Activated CD4-positive, alpha-beta T cell treated with anti-CD3 and anti-CD28 coated beads, Interleukin-2, amount 10 ng/mL, durations not matched to agents 7 days and 5 days (primary cell): ENCODE results near the gene TEX22. TPM values are rescaled to one million over a fixed set of nuclear protein-coding genes. Genes with fewer than 3 reads are reported as not detected.

Experiments
- CTCF ChIA-PET: fragments of 350-600 bp; sonication (Branson Sonifier 250); formaldehyde crosslinking; loops from one replicate; lab custom pipeline; 2021; ENCODE audit warnings: antibody characterized with exemption; lab: Charles Lee
- POLR2A ChIA-PET: fragments of 350-600 bp; sonication (Branson Sonifier 250); formaldehyde crosslinking; loops from one replicate; lab custom pipeline; 2021; ENCODE audit warnings: antibody characterized with exemption; lab: Charles Lee
- DNase-seq: peaks from one replicate; pipeline ENCODE4 v3.0.0-alpha.2; 2020
- H3K27ac Mint-ChIP-seq: one replicate; pipeline ENCODE4 v1.8.0; 2021; ENCODE audit warnings: mild to moderate bottlenecking, moderate library complexity, mixed read lengths
- H3K27me3 Mint-ChIP-seq: one replicate; pipeline ENCODE4 v1.8.0; 2021; ENCODE audit warnings: mixed read lengths
- H3K36me3 Mint-ChIP-seq: one replicate; pipeline ENCODE4 v1.8.0; 2021; ENCODE audit warnings: low read depth, mixed read lengths
- H3K4me1 Mint-ChIP-seq: one replicate; pipeline ENCODE4 v1.8.0; 2021; ENCODE audit warnings: mixed read lengths
- H3K4me3 Mint-ChIP-seq: one replicate; pipeline ENCODE4 v1.8.0; 2021; ENCODE audit warnings: mild to moderate bottlenecking, moderate library complexity, mixed read lengths
- H3K9me3 Mint-ChIP-seq: one replicate; pipeline ENCODE4 v1.8.0; 2021; ENCODE audit warnings: mixed read lengths
- total RNA-seq, 2 experiments: library from RNA; stranded (reverse); gene quantifications; one replicate each; pipeline ENCODE4 v1.2.3, GENCODE V29; 2021

TEX22 gene
- total RNA-seq, 2 experiments from 2014 or later: 2.8 to 3.9 TPM

DNA sequence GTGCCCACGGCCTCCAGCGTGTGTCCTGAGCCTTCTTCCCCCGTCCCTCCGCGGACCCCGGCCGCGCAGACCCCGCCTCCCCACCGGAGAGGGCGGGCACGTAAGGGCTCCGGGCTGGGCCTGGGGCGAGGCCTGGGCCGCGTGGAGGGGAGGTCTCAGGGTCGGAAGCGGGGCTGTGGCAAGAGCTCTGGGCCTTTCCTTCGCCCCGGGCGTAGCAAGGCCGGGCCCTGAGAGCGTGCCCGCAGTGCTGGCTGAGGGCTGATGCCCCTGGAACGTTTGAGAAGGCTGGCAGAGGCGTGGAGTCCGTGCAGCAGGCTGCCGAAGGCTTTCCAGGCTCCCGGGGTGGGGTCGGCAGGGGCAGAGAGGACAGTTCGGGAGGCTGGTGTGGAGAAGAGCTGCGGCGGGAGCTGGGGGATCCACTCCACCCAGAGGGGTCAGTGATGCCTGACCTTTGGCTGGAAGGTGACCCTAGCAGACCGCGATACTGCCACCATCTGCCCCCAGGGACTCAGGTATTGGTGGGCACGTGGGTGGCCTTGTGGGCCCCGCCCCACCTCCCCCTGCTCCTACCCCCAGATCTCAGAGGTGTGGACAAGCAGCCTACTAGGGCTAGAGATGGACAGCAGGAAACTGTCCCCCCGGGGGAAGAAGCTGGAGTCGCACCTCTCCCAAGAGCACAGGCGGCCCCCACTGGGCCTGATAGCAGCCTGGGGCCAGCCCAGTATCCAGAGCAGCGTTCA is 558 bp downstream of the TEX22 start:
- Mint-ChIP-seq H3K27me3 (no peaks in the 10 kb centered on the region), H3K4me1 (peaks cover 29% of the 10 kb centered on the region), H3K27ac (peak overlapping the region; percentile 92), H3K9me3 (peaks cover 14% of the 10 kb centered on the region), H3K36me3 (peaks cover 28% of the 10 kb centered on the region), H3K4me3 (peak overlapping the region; percentile 89)
- ChIA-PET POLR2A (interaction anchor here (0.5 to 1.5 kb wide), 2 partner anchors 10 to 807 kb away, joined by 4 read pairs; no protein-coding TSS in a partner anchor), CTCF (interaction anchor here (0.7 to 1.4 kb wide), 6 partner anchors 8 to 82 kb away, joined by 3 to 5 read pairs (median 3); no protein-coding TSS in a partner anchor)
- peak; percentile 50 for DNase-seq

- H3K27me3 Mint-ChIP-seq: no peaks in the 10 kb centered on the region
- H3K4me3 Mint-ChIP-seq: peak overlapping the region; percentile 89
- no peak for DNase-seq
- CTCF ChIA-PET: interaction anchor here (0.7 to 1.4 kb wide), 5 partner anchors 7 to 81 kb away, joined by 3 to 5 read pairs (median 3); no protein-coding TSS in a partner anchor
- H3K36me3 Mint-ChIP-seq: peaks cover 28% of the 10 kb centered on the region
- peak overlapping the region; percentile 92 for H3K27ac Mint-ChIP-seq
- peaks cover 14% of the 10 kb centered on the region for H3K9me3 Mint-ChIP-seq
- H3K4me1 Mint-ChIP-seq: peaks cover 35% of the 10 kb centered on the region
- POLR2A ChIA-PET: interaction anchor here (0.5 to 1.5 kb wide), 2 partner anchors 10 to 807 kb away, joined by 4 read pairs; no protein-coding TSS in a partner anchor
Observed at GRCh38 chr14:105399466-105399775, 1.1 kb downstream of the TEX22 start.

DNA sequence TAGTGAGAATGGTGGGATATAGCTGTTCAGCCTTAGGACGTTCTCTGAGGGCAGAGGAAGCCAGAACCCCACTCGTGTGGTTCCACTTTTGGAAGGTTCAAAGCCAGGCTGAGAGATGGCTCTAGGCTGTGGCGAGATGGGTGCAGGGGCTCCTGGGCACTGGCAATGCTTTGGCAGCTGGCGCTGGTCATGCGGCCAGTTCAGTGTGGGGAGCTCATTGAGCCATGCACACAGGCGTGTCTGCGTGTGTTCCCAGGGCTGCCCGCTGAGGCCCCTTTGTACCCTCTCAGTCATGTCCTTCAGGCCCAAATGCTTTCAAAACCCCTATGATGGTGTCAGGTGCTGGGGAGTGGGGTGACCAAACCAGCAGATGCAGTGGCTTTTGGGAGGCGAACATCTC is 1.7 kb downstream of the TEX22 start:
- H3K36me3 Mint-ChIP-seq: peaks cover 28% of the 10 kb centered on the region
- no peak for DNase-seq
- H3K27ac Mint-ChIP-seq: peak overlapping the region; percentile 46
- H3K27me3 Mint-ChIP-seq: no peaks in the 10 kb centered on the region
- peaks cover 40% of the 10 kb centered on the region for H3K4me1 Mint-ChIP-seq
- H3K4me3 Mint-ChIP-seq: peak overlapping the region; percentile 89
- peaks cover 14% of the 10 kb centered on the region for H3K9me3 Mint-ChIP-seq
- POLR2A ChIA-PET: no interaction called here
- CTCF ChIA-PET: interaction anchor here (0.7 to 1.4 kb wide), 4 partner anchors 8 to 29 kb away, joined by 3 to 4 read pairs (median 4); no protein-coding TSS in a partner anchor

DNA sequence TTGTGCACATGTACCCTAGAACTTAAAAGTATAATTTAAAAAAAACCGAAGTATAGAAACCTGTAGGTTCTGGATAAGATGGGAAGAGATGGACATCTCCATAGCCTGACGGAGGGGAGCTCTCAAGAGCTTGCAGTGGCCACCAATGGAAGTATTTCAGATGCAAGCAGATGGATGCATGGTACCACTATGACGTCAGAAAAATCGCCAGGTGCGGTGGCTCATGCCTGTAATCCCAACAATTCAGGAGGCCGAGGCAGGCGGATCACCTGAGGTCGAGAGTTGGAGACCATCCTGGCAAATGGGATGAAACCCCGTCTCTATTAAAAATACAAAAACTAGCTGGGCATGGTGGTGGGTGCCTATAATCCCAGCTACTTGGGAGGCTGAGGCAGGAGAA is 3.4 kb downstream of the TEX22 start:
- DNase-seq: no peak
- Mint-ChIP-seq H3K4me3 (no peak overlapping the region), H3K27ac (no peak overlapping the region), H3K4me1 (peaks cover 43% of the 10 kb centered on the region), H3K36me3 (peaks cover 28% of the 10 kb centered on the region), H3K27me3 (no peaks in the 10 kb centered on the region), H3K9me3 (peaks cover 14% of the 10 kb centered on the region)
- ChIA-PET POLR2A (no interaction called here), CTCF (interaction anchor here (0.6 to 2.2 kb wide), 2 partner anchors 9 to 599 kb away, joined by 4 to 9 read pairs; no protein-coding TSS in a partner anchor)

DNA sequence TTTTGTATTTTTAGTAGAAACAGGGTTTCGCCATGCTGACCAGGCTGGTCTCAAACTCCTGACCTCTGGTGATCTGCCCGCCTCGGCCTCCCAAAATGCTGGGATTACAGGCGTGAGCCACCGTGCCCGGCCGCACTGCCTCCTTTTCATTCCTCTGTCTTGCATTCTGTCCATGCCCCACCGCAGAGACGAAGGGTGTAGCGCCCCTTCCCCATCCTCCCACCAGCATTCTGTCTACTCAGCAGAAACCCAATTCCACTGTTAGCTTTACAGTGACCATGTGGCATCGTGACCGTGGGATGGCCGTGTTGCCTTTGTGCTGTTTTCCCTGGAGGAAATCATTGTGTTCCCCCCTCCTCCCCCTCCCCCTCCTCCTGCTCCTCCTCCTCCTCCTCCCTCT is 10.3 kb downstream of the TEX22 start:
- Mint-ChIP-seq H3K36me3 (no peaks in the 10 kb centered on the region), H3K4me1 (peaks cover 27% of the 10 kb centered on the region), H3K27me3 (peaks cover 33% of the 10 kb centered on the region), H3K4me3 (no peak overlapping the region), H3K27ac (no peak overlapping the region), H3K9me3 (no peaks in the 10 kb centered on the region)
- CTCF ChIA-PET: interaction anchor here (0.7 to 0.8 kb wide), 2 partner anchors 9 to 12 kb away, joined by 3 to 4 read pairs; no protein-coding TSS in a partner anchor
- DNase-seq: no peak
- POLR2A ChIA-PET: interaction anchor here (0.8 kb wide), 1 partner anchor 10 kb away, joined by 4 read pairs; the partner anchor contains the start of gene TEX22

GRCh38 chr14:105409364-105409763 is 11.0 kb downstream of the TEX22 start:
- peaks cover 33% of the 10 kb centered on the region for H3K27me3 Mint-ChIP-seq

GRCh38 chr14:105410642-105411016 is 12.3 kb downstream of the TEX22 start:
- H3K27me3 Mint-ChIP-seq: peaks cover 33% of the 10 kb centered on the region
- H3K4me1 Mint-ChIP-seq: peaks cover 17% of the 10 kb centered on the region
- CTCF ChIA-PET: interaction anchor here (0.8 to 1.8 kb wide), 4 partner anchors 8 to 109 kb away, joined by 3 to 9 read pairs (median 6); no protein-coding TSS in a partner anchor
- no peaks in the 10 kb centered on the region for H3K9me3 Mint-ChIP-seq
- no peak overlapping the region for H3K27ac Mint-ChIP-seq
- no peaks in the 10 kb centered on the region for H3K36me3 Mint-ChIP-seq
- DNase-seq: no peak
- no peak overlapping the region for H3K4me3 Mint-ChIP-seq
- POLR2A ChIA-PET: no interaction called here

More at GRCh38 chr14:105409364-105409763, 11.0 kb downstream of the TEX22 start:
- ChIA-PET CTCF (interaction anchor here (0.8 kb wide), 1 partner anchor 12 kb away, joined by 4 read pairs; no protein-coding TSS in a partner anchor), POLR2A (interaction anchor here (0.8 kb wide), 1 partner anchor 10 kb away, joined by 4 read pairs; the partner anchor contains the start of gene TEX22)
- H3K4me1 Mint-ChIP-seq: peaks cover 23% of the 10 kb centered on the region
- no peaks in the 10 kb centered on the region for H3K36me3 Mint-ChIP-seq
- H3K9me3 Mint-ChIP-seq: no peaks in the 10 kb centered on the region
- no peak overlapping the region for H3K4me3 Mint-ChIP-seq
- DNase-seq: no peak
- H3K27ac Mint-ChIP-seq: no peak overlapping the region

GRCh38 chr14:105411017-105411941 is 12.9 kb downstream of the TEX22 start:
- Mint-ChIP-seq H3K4me3 (no peak overlapping the region), H3K27me3 (peaks cover 33% of the 10 kb centered on the region), H3K9me3 (no peaks in the 10 kb centered on the region), H3K27ac (no peak overlapping the region), H3K36me3 (no peaks in the 10 kb centered on the region), H3K4me1 (peaks cover 17% of the 10 kb centered on the region)
- no peak for DNase-seq
- ChIA-PET CTCF (interaction anchor here (0.8 to 1.8 kb wide), 4 partner anchors 9 to 110 kb away, joined by 3 to 9 read pairs (median 6); no protein-coding TSS in a partner anchor), POLR2A (no interaction called here)

DNA sequence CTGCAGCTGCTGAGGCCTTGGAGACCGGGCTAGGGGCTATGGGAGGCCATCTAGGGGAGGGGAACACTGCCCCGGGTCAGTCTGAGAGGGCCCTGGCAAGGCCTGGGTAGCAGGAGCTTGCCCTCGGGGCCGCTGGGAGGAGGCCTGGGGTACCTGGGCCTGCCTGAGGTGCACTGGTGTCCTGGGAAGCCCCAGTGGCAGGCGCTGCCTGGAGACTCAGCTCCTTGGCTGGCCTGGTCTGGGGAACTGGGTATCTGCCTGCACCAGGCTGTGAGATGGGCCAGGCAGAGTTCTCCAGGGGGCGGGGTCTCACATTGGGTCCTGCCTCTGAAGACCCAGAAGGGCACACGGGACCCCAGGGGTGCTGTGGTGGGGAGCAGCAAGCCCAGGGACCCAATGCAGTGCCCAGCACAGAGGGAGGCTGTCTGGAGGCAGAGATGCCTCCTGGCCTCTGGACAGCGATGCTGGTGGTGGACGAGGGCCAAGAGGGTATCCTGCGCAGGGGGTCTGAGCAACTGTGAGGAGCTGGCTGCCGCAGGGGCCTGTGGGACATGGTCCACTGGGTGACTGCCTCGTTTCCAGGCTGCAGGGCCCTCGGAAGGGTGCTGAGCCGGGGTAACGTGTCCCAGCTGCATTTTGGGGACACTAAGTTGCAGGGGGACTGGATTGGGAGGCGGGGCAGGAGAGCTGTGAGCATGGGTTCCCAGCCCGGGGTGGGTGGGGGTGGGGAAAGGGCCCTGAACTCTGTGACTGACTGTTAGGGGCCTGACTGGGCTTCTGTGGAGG is 13.8 kb downstream of the TEX22 start:
- ChIA-PET CTCF (interaction anchor here (1.6 to 1.8 kb wide), 2 partner anchors 10 to 19 kb away, joined by 5 to 9 read pairs; no protein-coding TSS in a partner anchor), POLR2A (no interaction called here)
- Mint-ChIP-seq H3K27ac (no peak overlapping the region), H3K27me3 (peaks cover 33% of the 10 kb centered on the region), H3K4me3 (no peak overlapping the region), H3K4me1 (peaks cover 17% of the 10 kb centered on the region), H3K36me3 (no peaks in the 10 kb centered on the region), H3K9me3 (no peaks in the 10 kb centered on the region)
- no peak for DNase-seq

DNA sequence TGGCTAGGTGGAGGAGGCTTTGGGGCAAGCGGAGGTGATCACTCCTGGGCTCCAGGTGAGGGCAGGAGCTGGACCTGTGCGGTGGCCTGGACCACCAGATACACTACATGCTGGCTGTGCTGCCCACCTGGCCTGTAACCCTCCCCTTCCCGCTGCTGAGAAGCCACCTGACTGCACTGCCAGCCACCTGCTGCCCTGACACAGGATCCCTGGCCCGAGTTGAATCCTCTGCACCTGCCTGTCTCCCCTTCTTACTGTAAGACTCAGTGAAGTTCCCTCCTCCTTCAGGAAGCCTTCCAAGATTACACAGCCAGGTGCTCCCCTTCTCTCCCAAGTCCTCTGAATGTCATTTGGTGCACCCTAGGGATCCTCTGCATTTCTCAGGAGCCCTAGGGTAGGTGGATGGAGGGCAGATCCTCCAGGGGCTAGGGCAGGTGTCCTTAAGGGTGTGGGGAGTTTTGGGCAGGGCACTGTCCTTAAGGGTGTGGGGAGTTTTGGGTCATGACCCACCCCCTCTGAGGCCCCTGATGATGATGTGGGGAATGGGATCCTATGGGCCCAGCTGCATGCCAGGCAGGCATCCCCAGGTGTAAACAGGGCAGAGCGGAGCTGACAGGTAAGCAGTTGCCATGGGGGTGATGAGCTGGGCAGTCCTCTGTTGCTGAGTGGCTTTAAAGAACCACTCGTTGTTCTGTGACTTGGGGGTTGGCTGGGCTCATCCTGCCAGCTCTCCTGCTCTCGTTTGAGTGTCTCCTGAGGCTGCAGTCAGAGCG is 14.6 kb downstream of the TEX22 start:
- Mint-ChIP-seq H3K27ac (no peak overlapping the region), H3K9me3 (no peaks in the 10 kb centered on the region), H3K4me1 (peaks cover 17% of the 10 kb centered on the region), H3K4me3 (no peak overlapping the region), H3K36me3 (no peaks in the 10 kb centered on the region), H3K27me3 (peaks cover 33% of the 10 kb centered on the region)
- no peak for DNase-seq
- ChIA-PET POLR2A (interaction anchor here (0.6 kb wide), 1 partner anchor 9 kb away, joined by 4 read pairs; no protein-coding TSS in a partner anchor), CTCF (interaction anchor here (0.8 to 1.3 kb wide), 3 partner anchors 12 to 16 kb away, joined by 3 read pairs; no protein-coding TSS in a partner anchor)

DNA sequence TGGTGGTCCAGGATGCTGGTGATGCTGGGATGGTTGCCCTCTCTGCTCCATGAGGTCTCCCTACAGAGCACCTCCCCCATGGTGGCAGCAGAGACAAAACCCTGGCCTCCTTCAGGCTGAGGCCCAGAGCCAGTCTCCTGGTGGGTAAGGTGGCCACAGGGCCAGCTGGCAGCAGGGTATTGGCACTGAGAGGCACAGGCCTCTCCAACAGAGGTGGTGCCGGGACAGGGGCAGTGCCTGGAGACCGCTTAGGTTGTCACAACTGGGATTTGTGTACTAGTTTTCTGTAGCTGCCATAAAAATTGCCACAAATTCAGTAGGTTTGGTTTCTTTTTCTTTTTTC is 15.2 kb downstream of the TEX22 start:
- H3K27me3 Mint-ChIP-seq: peaks cover 33% of the 10 kb centered on the region

More for the DNA sequence above, 15.2 kb downstream of the TEX22 start:
- DNase-seq: no peak
- H3K4me3 Mint-ChIP-seq: no peak overlapping the region
- ChIA-PET CTCF (interaction anchor here (0.8 to 1.3 kb wide), 4 partner anchors 10 to 17 kb away, joined by 3 to 5 read pairs (median 3); no protein-coding TSS in a partner anchor), POLR2A (interaction anchor here (0.6 kb wide), 1 partner anchor 9 kb away, joined by 4 read pairs; no protein-coding TSS in a partner anchor)
- H3K4me1 Mint-ChIP-seq: peaks cover 18% of the 10 kb centered on the region
- no peaks in the 10 kb centered on the region for H3K9me3 Mint-ChIP-seq
- H3K27ac Mint-ChIP-seq: no peak overlapping the region
- no peaks in the 10 kb centered on the region for H3K36me3 Mint-ChIP-seq
